Osteoblast (primary cell): ENCODE measurements around the gene XK. TPM values are rescaled to one million over a fixed set of nuclear protein-coding genes. Genes with fewer than 3 reads are reported as not detected.

ENCODE experiments used
- DNase-seq: peaks from one replicate; pipeline ENCODE4 v3.0.0; 2011; ENCODE audit warnings: low spot score, mixed read lengths; ENCODE audit not compliant: insufficient read length; ENCODE audit errors: missing footprints
- H2AFZ ChIP-seq: 2 replicates; pipeline ENCODE4 v1.6.0; 2011; ENCODE audit warnings: mild to moderate bottlenecking, low read length
- H3K27ac ChIP-seq: 2 replicates; pipeline ENCODE4 v1.5.1; 2011; ENCODE audit warnings: mild to moderate bottlenecking, low read depth, low read length, moderate library complexity
- H3K27me3 ChIP-seq: 2 replicates; pipeline ENCODE4 v1.6.0; 2012; ENCODE audit warnings: mild to moderate bottlenecking, control low read depth, inconsistent platforms, low read length, moderate library complexity; ENCODE audit not compliant: insufficient read depth
- H3K36me3 ChIP-seq: 2 replicates; pipeline ENCODE4 v1.5.1; 2011; ENCODE audit warnings: mild to moderate bottlenecking, low read length, control low read depth, moderate library complexity; ENCODE audit not compliant: insufficient read depth
- H3K4me1 ChIP-seq: 2 replicates; pipeline ENCODE4 v1.5.1; 2011; ENCODE audit warnings: mild to moderate bottlenecking, low read length, control low read depth, moderate library complexity; ENCODE audit not compliant: insufficient read depth
- H3K4me2 ChIP-seq: 2 replicates; pipeline ENCODE4 v1.6.0; 2011; ENCODE audit warnings: mild to moderate bottlenecking, low read length; ENCODE audit not compliant: insufficient read depth
- H3K4me3 ChIP-seq: fragments of 200-600 bp; sonication (generic); 3 replicates; pipeline ENCODE4 v1.5.1; 2012; ENCODE audit warnings: mild to moderate bottlenecking, low read length, inconsistent platforms; ENCODE audit not compliant: insufficient read depth
- H3K79me2 ChIP-seq: 2 replicates; pipeline ENCODE4 v1.6.0; 2012; ENCODE audit warnings: mild to moderate bottlenecking, low read length, control low read depth, inconsistent platforms; ENCODE audit not compliant: insufficient read depth
- H3K9me3 ChIP-seq: 2 replicates; pipeline ENCODE4 v1.5.1; 2011; ENCODE audit warnings: low read depth, low read length, control low read depth
- H4K20me1 ChIP-seq: 2 replicates; pipeline ENCODE4 v1.6.0; 2012; ENCODE audit warnings: mild to moderate bottlenecking, low read length, control low read depth; ENCODE audit not compliant: insufficient read depth
- total RNA-seq: library from RNA; depleted of rRNA; stranded (reverse); fragments of >200 nt; gene quantifications from 2 replicates; pipeline ENCODE4 v1.2.3, GENCODE V29; 2012
- TF ChIP-seq, protein P1 (sequence below): IDR thresholded peaks from 2 replicates; pipeline ENCODE4 v1.5.1; 2011; ENCODE audit warnings: mild to moderate bottlenecking, low read depth, low read length, moderate library complexity; ENCODE audit errors: extremely low read depth

Gene XK
- total RNA-seq, 1 donor, result under 0.01 TPM

DNA sequence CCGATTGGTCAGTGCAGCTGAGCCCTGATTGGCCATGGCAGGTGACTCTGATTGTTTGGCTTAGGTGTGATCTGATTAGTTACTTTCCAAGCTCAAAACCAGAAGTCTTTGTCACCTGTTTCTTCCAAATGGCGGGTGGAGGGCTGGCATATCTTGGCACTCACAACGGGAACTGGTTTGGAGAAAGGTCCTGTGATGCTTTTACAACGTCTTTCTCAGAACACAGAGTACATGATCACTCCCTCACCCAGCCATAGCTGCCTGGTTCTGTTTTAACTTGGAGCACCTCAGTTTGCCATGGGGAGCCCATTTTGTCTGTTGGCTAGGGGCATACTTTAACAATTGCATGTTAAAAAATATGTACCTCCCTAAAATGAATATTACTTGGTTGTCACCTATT is 13.0 kb upstream of the XK start:
- Histone ChIP-seq H3K79me2 (no peaks in the 10 kb centered on the region), H3K9me3 (no peaks in the 10 kb centered on the region), H3K4me1 (no peaks in the 10 kb centered on the region), H3K27me3 (no peaks in the 10 kb centered on the region), H3K27ac (no peak overlapping the region), H4K20me1 (no peaks in the 10 kb centered on the region), H3K4me3 (no peak overlapping the region), H3K36me3 (no peaks in the 10 kb centered on the region), H3K4me2 (no peak overlapping the region), H2AFZ (no peak overlapping the region)
- TF ChIP-seq, protein P1, sequence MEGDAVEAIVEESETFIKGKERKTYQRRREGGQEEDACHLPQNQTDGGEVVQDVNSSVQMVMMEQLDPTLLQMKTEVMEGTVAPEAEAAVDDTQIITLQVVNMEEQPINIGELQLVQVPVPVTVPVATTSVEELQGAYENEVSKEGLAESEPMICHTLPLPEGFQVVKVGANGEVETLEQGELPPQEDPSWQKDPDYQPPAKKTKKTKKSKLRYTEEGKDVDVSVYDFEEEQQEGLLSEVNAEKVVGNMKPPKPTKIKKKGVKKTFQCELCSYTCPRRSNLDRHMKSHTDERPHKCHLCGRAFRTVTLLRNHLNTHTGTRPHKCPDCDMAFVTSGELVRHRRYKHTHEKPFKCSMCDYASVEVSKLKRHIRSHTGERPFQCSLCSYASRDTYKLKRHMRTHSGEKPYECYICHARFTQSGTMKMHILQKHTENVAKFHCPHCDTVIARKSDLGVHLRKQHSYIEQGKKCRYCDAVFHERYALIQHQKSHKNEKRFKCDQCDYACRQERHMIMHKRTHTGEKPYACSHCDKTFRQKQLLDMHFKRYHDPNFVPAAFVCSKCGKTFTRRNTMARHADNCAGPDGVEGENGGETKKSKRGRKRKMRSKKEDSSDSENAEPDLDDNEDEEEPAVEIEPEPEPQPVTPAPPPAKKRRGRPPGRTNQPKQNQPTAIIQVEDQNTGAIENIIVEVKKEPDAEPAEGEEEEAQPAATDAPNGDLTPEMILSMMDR, result no peak
- no peak for DNase-seq

DNA sequence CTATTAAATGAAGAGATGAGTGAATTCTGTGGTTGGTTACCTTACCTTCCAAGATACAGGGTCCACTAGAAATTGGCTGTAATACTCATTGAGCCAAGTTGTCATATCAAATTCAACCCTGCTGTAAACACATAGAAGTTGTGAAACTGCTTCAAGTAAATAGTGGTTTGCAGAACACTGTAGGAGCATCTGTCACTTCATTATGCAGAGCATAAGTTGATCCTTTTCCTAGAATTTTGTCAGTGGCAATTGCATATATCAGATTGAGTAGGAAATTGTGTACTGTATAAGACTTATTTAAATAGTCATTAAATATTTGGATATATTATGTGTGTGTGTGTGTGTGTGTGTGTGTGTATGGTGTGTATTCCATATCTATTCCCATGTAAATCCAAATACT is 8.8 kb upstream of the XK start:
- TF ChIP-seq, protein P1, result no peak
- Histone ChIP-seq H3K79me2 (no peaks in the 10 kb centered on the region), H3K4me3 (no peak overlapping the region), H3K36me3 (no peaks in the 10 kb centered on the region), H3K27me3 (no peaks in the 10 kb centered on the region), H3K9me3 (no peaks in the 10 kb centered on the region), H3K27ac (no peak overlapping the region), H3K4me1 (no peaks in the 10 kb centered on the region), H3K4me2 (no peak overlapping the region), H4K20me1 (no peaks in the 10 kb centered on the region), H2AFZ (no peak overlapping the region)
- DNase-seq, result no peak

DNA sequence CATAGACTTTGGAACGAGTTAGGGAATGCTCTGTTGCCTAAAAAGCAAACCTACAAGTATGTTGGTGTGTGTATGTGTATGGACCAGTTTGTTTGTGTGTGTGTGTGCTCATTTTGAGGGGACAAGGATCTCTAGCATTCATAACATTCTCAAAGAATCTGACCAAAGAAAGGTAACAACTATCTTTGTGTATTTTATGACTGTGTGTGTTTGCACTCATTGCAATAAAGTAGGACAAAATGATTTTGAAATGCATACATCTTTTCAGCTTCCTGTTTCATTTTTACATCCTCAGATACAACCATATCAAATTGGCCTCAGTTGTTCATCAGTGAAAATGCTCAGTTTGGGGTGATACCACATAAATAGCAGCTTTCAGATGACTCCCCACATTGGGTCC is 8.3 kb upstream of the XK start:
- Histone ChIP-seq H3K4me2 (no peak overlapping the region), H2AFZ (no peak overlapping the region), H3K27ac (no peak overlapping the region), H4K20me1 (no peaks in the 10 kb centered on the region), H3K4me1 (no peaks in the 10 kb centered on the region), H3K4me3 (no peak overlapping the region), H3K9me3 (no peaks in the 10 kb centered on the region), H3K27me3 (no peaks in the 10 kb centered on the region), H3K79me2 (no peaks in the 10 kb centered on the region), H3K36me3 (no peaks in the 10 kb centered on the region)
- DNase-seq, result no peak
- TF ChIP-seq, protein P1, result no peak

DNA sequence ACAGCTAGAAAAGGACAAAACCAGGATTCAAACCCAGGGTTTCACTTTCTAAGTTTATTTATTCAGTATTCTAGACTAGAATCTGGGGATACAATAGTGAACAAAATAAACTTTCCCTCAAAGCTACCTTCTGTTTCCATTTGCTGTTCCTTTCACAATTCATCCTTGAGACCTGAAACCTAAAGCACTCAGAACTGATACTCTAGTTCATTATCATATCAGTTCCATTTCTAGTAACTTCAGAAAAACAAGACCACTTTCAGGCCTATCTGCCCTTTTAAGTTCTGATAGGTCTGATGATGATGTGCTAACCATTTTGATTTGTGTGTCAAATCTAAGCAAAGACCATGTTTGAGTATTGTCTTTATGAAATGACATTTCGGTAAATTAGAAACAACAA is 7.8 kb upstream of the XK start:
- H3K27ac ChIP-seq, result no peak overlapping the region
- H3K27me3 ChIP-seq, result no peaks in the 10 kb centered on the region
- H3K4me3 ChIP-seq, result no peak overlapping the region
- H3K9me3 ChIP-seq, result no peaks in the 10 kb centered on the region
- H3K36me3 ChIP-seq, result no peaks in the 10 kb centered on the region
- TF ChIP-seq, protein P1, result no peak
- H3K4me1 ChIP-seq, result no peaks in the 10 kb centered on the region
- H2AFZ ChIP-seq, result no peak overlapping the region
- DNase-seq, result no peak
- H3K4me2 ChIP-seq, result no peak overlapping the region
- H3K79me2 ChIP-seq, result no peaks in the 10 kb centered on the region
- H4K20me1 ChIP-seq, result no peaks in the 10 kb centered on the region
